ENCODE results near the gene CRTC3. TPM values are rescaled to one million over a fixed set of nuclear protein-coding genes. Genes with fewer than 3 reads are reported as not detected.

Gene CRTC3
- total and polyA plus RNA-seq, 2 of the 4 experiments (the other 2 are of a cell fraction): 4.7 to 14.8 TPM

GRCh38 chr15:90539789-90540188, 10.1 kb downstream of the CRTC3 start:
- H4K5ac ChIP-seq (ENCODE audit: low read depth, low read length): no peak overlapping the region
- no peak overlapping the region for H3K18ac ChIP-seq (ENCODE audit: low read depth, low read length)
- no peak overlapping the region for H4K8ac ChIP-seq (ENCODE audit: low read depth in 2 of 2, low read length in 2 of 2)
- DNase-seq: no peak
- H3K4ac ChIP-seq (ENCODE audit: low read depth, low read length): no peak overlapping the region
- dilution Hi-C loops (cut with HindIII; ENCODE audit: low sequenced_read_pairs, unreplicated experiment): no loop called here
- no peak for ATAC-seq (ENCODE audit: low read depth)
- H3K27me3 ChIP-seq (ENCODE audit: control insufficient read depth, insufficient read depth, low read length): no peaks in the 10 kb centered on the region
- H3K14ac ChIP-seq (replicated peaks; ENCODE audit: low read depth, low read length): no peak overlapping the region
- H3K56ac ChIP-seq (ENCODE audit: extremely low read depth, insufficient read depth, low read length): no peak overlapping the region
- H4K20me1 ChIP-seq (ENCODE audit: insufficient read depth, low read length): peaks cover 40% of the 10 kb centered on the region
- H3K9ac ChIP-seq (ENCODE audit: low read depth, low read length): no peak overlapping the region
- H3K27ac ChIP-seq (ENCODE audit: insufficient read depth, low read length): no peak overlapping the region
- intact Hi-C loops (cut with micrococcal nuclease): no loop called here
- no peak overlapping the region for H2AK5ac ChIP-seq (ENCODE audit: low read depth, low read length)
- H2BK15ac ChIP-seq (ENCODE audit: low read depth, low read length): no peak overlapping the region
- H3K4me3 ChIP-seq (ENCODE audit: insufficient read depth, low read depth, low read length): no peak overlapping the region
- TF ChIP-seq RCOR1 (IDR thresholded peaks at IDR 0.05; ENCODE audit: insufficient replicate concordance, low read length) (no peak), FOS (IDR thresholded peaks at IDR 0.05; ENCODE audit: low read depth, low read length) (no peak), POLR2A (IDR thresholded peaks at IDR 0.05; ENCODE audit: low read depth, low read length) (no peak)
- TF ChIP-seq, protein P1, sequence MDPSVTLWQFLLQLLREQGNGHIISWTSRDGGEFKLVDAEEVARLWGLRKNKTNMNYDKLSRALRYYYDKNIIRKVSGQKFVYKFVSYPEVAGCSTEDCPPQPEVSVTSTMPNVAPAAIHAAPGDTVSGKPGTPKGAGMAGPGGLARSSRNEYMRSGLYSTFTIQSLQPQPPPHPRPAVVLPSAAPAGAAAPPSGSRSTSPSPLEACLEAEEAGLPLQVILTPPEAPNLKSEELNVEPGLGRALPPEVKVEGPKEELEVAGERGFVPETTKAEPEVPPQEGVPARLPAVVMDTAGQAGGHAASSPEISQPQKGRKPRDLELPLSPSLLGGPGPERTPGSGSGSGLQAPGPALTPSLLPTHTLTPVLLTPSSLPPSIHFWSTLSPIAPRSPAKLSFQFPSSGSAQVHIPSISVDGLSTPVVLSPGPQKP (IDR thresholded peaks at IDR 0.05; ENCODE audit: borderline replicate concordance, low read depth, low read length): no peak
- POLR2A ChIA-PET (ENCODE audit: unreplicated experiment): no interaction called here
- in situ Hi-C loops (cut with MboI; ENCODE audit: low sequenced_read_pairs): no loop called here
- no peaks in the 10 kb centered on the region for H3K9me3 ChIP-seq (ENCODE audit: control insufficient read depth, insufficient read depth, low read length)
- H3K4me1 ChIP-seq (ENCODE audit: control insufficient read depth, insufficient read depth, low read length): peaks cover 5% of the 10 kb centered on the region
- no peak overlapping the region for H3K23ac ChIP-seq (ENCODE audit: low read depth, low read length)
- H2BK20ac ChIP-seq (ENCODE audit: low read depth, low read length): no peak overlapping the region
- H3K79me1 ChIP-seq (ENCODE audit: low read depth in 1 of 2, low read length in 2 of 2): peaks cover 28 to 67% of the 10 kb centered on the region in 2 experiments
- no peak overlapping the region for H4K91ac ChIP-seq (ENCODE audit: insufficient read depth, low read depth, low read length)
- no peak overlapping the region for H2AFZ ChIP-seq (replicated peaks; ENCODE audit: low read length, poor library complexity)
- peaks cover 12% of the 10 kb centered on the region for H3K9me1 ChIP-seq (ENCODE audit: insufficient read depth, low read length)
- 87% methylated on average over 3 of the region's 10 CpGs; no CpG with 5 or more reads in 1 of the 2 experiments for WGBS, 2 experiments (ENCODE audit: extremely low coverage in 2 of 2, insufficient read length in 1 of 2)
- H2BK120ac ChIP-seq (ENCODE audit: low read depth, low read length): no peak overlapping the region
- H3K36me3 ChIP-seq (ENCODE audit: control insufficient read depth, insufficient read depth, low read length): peaks cover 17% of the 10 kb centered on the region
- CTCF ChIA-PET: no interaction called here
- no TSS peak for BruUV-seq (replicated peaks)
- H3K4me2 ChIP-seq (ENCODE audit: low read depth, low read length): no peak overlapping the region
- no peak overlapping the region for H2BK5ac ChIP-seq (ENCODE audit: low read depth, low read length, poor library complexity, severe bottlenecking)
- H2AK9ac ChIP-seq (replicated peaks; ENCODE audit: low read depth, low read length, poor library complexity): no peak overlapping the region
